Measurements from ENCODE around the gene ACOT4. TPM values are rescaled to one million over a fixed set of nuclear protein-coding genes. Genes with fewer than 3 reads are reported as not detected.
A peak's percentile ranks its signal among the peaks of the same experiment; 100 is the strongest.
"Not testable (repeated sequence)": the region's sequence is repeated elsewhere in the genome, so short reads cannot be mapped to it uniquely, and the experiment has no call there.

The ACOT4 gene
- total RNA-seq, 2 experiments from 2014 or later = 1.2 to 1.3 TPM

GRCh38 chr14:73567358-73567757, 24.3 kb upstream of the ACOT4 start:
- peaks cover 36% of the 10 kb centered on the region for H3K4me1 Mint-ChIP-seq (ENCODE audit: low read depth)
- H3K27me3 Mint-ChIP-seq (ENCODE audit: low read depth) = no peaks in the 10 kb centered on the region
- ChIA-PET POLR2A (interaction anchor here (0.6 to 1.2 kb wide), 3 partner anchors 44 to 129 kb away, joined by 3 to 4 read pairs (median 3); partner anchors contain the start of gene RIOX1), CTCF (interaction anchor here (1.0 to 5.9 kb wide), 3 partner anchors 28 to 76 kb away, joined by 3 to 73 read pairs (median 12); partner anchors contain the start of gene RIOX1)
- H3K36me3 Mint-ChIP-seq (ENCODE audit: low read depth) = peaks cover 31% of the 10 kb centered on the region
- DNase-seq (no peak), ATAC-seq (no peak)
- peak overlapping the region; percentile 92 for H3K4me3 Mint-ChIP-seq
- no peaks in the 10 kb centered on the region for H3K9me3 Mint-ChIP-seq (ENCODE audit: insufficient read depth)
- no peak overlapping the region for H3K27ac Mint-ChIP-seq

- Mint-ChIP-seq H3K4me3 (peak overlapping the region; percentile 92), H3K27me3 (ENCODE audit: low read depth) (no peaks in the 10 kb centered on the region), H3K4me1 (ENCODE audit: low read depth) (peaks cover 36% of the 10 kb centered on the region), H3K27ac (peak overlapping the region; percentile 98), H3K9me3 (ENCODE audit: insufficient read depth) (no peaks in the 10 kb centered on the region), H3K36me3 (ENCODE audit: low read depth) (peaks cover 32% of the 10 kb centered on the region)
- peak; percentile 34 for DNase-seq
- ATAC-seq = peak; percentile 4
- POLR2A ChIA-PET = interaction anchor here (0.6 to 2.6 kb wide), 13 partner anchors 11 to 516 kb away, joined by 3 to 22 read pairs (median 3); partner anchors contain the start of genes ALDH6A1, DNAL1, RBM25 and RIOX1
- CTCF ChIA-PET = interaction anchor here (0.6 to 5.9 kb wide), 12 partner anchors 22 to 273 kb away, joined by 3 to 73 read pairs (median 5); partner anchors contain the start of gene RIOX1
Observed at GRCh38 chr14:73567951-73568885, 23.5 kb upstream of the ACOT4 start.

GRCh38 chr14:73568886-73569184, 22.8 kb upstream of the ACOT4 start:
- POLR2A ChIA-PET = interaction anchor here (0.6 to 2.6 kb wide), 13 partner anchors 10 to 515 kb away, joined by 3 to 22 read pairs (median 3); partner anchors contain the start of genes ACOT6, ALDH6A1, DNAL1 and RBM25
- Mint-ChIP-seq H3K4me3 (peak overlapping the region; percentile 92), H3K27ac (peak overlapping the region; percentile 98), H3K36me3 (ENCODE audit: low read depth) (peaks cover 37% of the 10 kb centered on the region), H3K4me1 (ENCODE audit: low read depth) (peaks cover 36% of the 10 kb centered on the region)
- CTCF ChIA-PET = interaction anchor here (0.6 to 5.9 kb wide), 12 partner anchors 21 to 499 kb away, joined by 3 to 73 read pairs (median 5); no protein-coding TSS in a partner anchor
- not testable (repeated sequence) for H3K9me3 Mint-ChIP-seq (ENCODE audit: insufficient read depth); DNase-seq; H3K27me3 Mint-ChIP-seq (ENCODE audit: low read depth)
- ATAC-seq = peak; percentile 18

- ATAC-seq (peak; percentile 83), DNase-seq (peak; percentile 79)
Observed at GRCh38 chr14:73569185-73569958, 22.3 kb upstream of the ACOT4 start, which contains the start of gene ACOT2. Gene ACOT2, plus strand, starts transcription at chr14:73569213. Its CDS starts 28 bp downstream, at chr14:73569241.

GRCh38 chr14:73570913-73571312, 20.8 kb upstream of the ACOT4 start:
- not testable (repeated sequence) for H3K9me3 Mint-ChIP-seq (ENCODE audit: insufficient read depth); H3K27me3 Mint-ChIP-seq (ENCODE audit: low read depth); H3K27ac Mint-ChIP-seq
- Mint-ChIP-seq H3K36me3 (ENCODE audit: low read depth) (peaks cover 34% of the 10 kb centered on the region), H3K4me3 (peak overlapping the region; percentile 28), H3K4me1 (ENCODE audit: low read depth) (peaks cover 31% of the 10 kb centered on the region)
- ChIA-PET CTCF (interaction anchor here (0.7 to 5.9 kb wide), 13 partner anchors 19 to 398 kb away, joined by 3 to 73 read pairs (median 5); partner anchors contain the start of gene ACOT6), POLR2A (interaction anchor here (1.1 to 2.6 kb wide), 4 partner anchors 61 to 315 kb away, joined by 3 to 22 read pairs (median 4); partner anchors contain the start of genes RIOX1 and ZNF410)
- peak; percentile 69 for DNase-seq
- peak; percentile 53 for ATAC-seq

More at GRCh38 chr14:73569185-73569958, 22.3 kb upstream of the ACOT4 start, which contains the start of gene ACOT2:
- ChIA-PET CTCF (interaction anchor here (0.6 to 5.9 kb wide), 16 partner anchors 21 to 499 kb away, joined by 3 to 73 read pairs (median 5); partner anchors contain the start of gene ACOT6), POLR2A (interaction anchor here (0.6 to 2.6 kb wide), 14 partner anchors 10 to 515 kb away, joined by 3 to 22 read pairs (median 4); partner anchors contain the start of genes ACOT6, ALDH6A1, DNAL1 and RBM25)
- peaks cover 40% of the 10 kb centered on the region for H3K36me3 Mint-ChIP-seq (ENCODE audit: low read depth)
- not testable (repeated sequence) for H3K27me3 Mint-ChIP-seq (ENCODE audit: low read depth); H3K9me3 Mint-ChIP-seq (ENCODE audit: insufficient read depth)
- peak within 1 kb of the TSS; percentile 92 for H3K4me3 Mint-ChIP-seq
- H3K4me1 Mint-ChIP-seq (ENCODE audit: low read depth) = peaks cover 36% of the 10 kb centered on the region
- H3K27ac Mint-ChIP-seq = peak within 1 kb of the TSS; percentile 98

- ATAC-seq; CTCF ChIA-PET; H3K27me3 Mint-ChIP-seq (ENCODE audit: low read depth); POLR2A ChIA-PET; H3K27ac Mint-ChIP-seq; DNase-seq; H3K4me3 Mint-ChIP-seq; H3K9me3 Mint-ChIP-seq (ENCODE audit: insufficient read depth): not testable (repeated sequence)
- H3K4me1 Mint-ChIP-seq (ENCODE audit: low read depth) = peaks cover 19% of the 10 kb centered on the region
- H3K36me3 Mint-ChIP-seq (ENCODE audit: low read depth) = peaks cover 22% of the 10 kb centered on the region
Observed at GRCh38 chr14:73573034-73573433, 18.6 kb upstream of the ACOT4 start.

GRCh38 chr14:73573740-73574139, 17.9 kb upstream of the ACOT4 start:
- Mint-ChIP-seq H3K36me3 (ENCODE audit: low read depth) (peaks cover 25% of the 10 kb centered on the region), H3K4me1 (ENCODE audit: low read depth) (peaks cover 13% of the 10 kb centered on the region)
- DNase-seq; POLR2A ChIA-PET; ATAC-seq; CTCF ChIA-PET; H3K4me3 Mint-ChIP-seq; H3K9me3 Mint-ChIP-seq (ENCODE audit: insufficient read depth); H3K27me3 Mint-ChIP-seq (ENCODE audit: low read depth); H3K27ac Mint-ChIP-seq: not testable (repeated sequence)

- DNase-seq; H3K27ac Mint-ChIP-seq; CTCF ChIA-PET; H3K27me3 Mint-ChIP-seq (ENCODE audit: low read depth); POLR2A ChIA-PET; H3K4me3 Mint-ChIP-seq; ATAC-seq; H3K9me3 Mint-ChIP-seq (ENCODE audit: insufficient read depth): not testable (repeated sequence)
- H3K4me1 Mint-ChIP-seq (ENCODE audit: low read depth) = peaks cover 10% of the 10 kb centered on the region
- H3K36me3 Mint-ChIP-seq (ENCODE audit: low read depth) = peaks cover 25% of the 10 kb centered on the region
Observed at GRCh38 chr14:73574251-73574650, 17.4 kb upstream of the ACOT4 start.

- Mint-ChIP-seq H3K27me3 (ENCODE audit: low read depth) (no peaks in the 10 kb centered on the region), H3K9me3 (ENCODE audit: insufficient read depth) (no peaks in the 10 kb centered on the region), H3K36me3 (ENCODE audit: low read depth) (peaks cover 26% of the 10 kb centered on the region), H3K27ac (no peak overlapping the region), H3K4me1 (ENCODE audit: low read depth) (no peaks in the 10 kb centered on the region), H3K4me3 (no peak overlapping the region)
- ChIA-PET CTCF (interaction anchor here (1.1 kb wide), 1 partner anchor 37 kb away, joined by 3 read pairs; no protein-coding TSS in a partner anchor), POLR2A (no interaction called here)
- ATAC-seq (no peak), DNase-seq (no peak)
Observed at GRCh38 chr14:73576391-73576790, 15.3 kb upstream of the ACOT4 start.

- H3K9me3 Mint-ChIP-seq (ENCODE audit: insufficient read depth); DNase-seq; H3K4me1 Mint-ChIP-seq (ENCODE audit: low read depth); H3K27me3 Mint-ChIP-seq (ENCODE audit: low read depth); ATAC-seq; CTCF ChIA-PET; H3K4me3 Mint-ChIP-seq; H3K27ac Mint-ChIP-seq; POLR2A ChIA-PET: not testable (repeated sequence)
- peaks cover 25% of the 10 kb centered on the region for H3K36me3 Mint-ChIP-seq (ENCODE audit: low read depth)
Observed at GRCh38 chr14:73577214-73577613, 14.5 kb upstream of the ACOT4 start.

All from activated CD8-positive, alpha-beta T cell treated with anti-CD3 and anti-CD28 coated beads, Interleukin-2, amount 10 ng/mL, durations not matched to agents 7 days and 5 days (primary cell).